Right kidney (tissue), 9 donors: ENCODE measurements around the gene GRIK5.
"Not testable (repeated sequence)": the region's sequence is repeated elsewhere in the genome, so short reads cannot be mapped to it uniquely, and the experiment has no call there.

ENCODE experiments used
- DNase-seq: peaks from one replicate; pipeline ENCODE4 v3.0.0-alpha.2; 2016
- long read RNA-seq, 8 donors: transcript quantifications; one replicate each; lab custom pipeline, GENCODE V29; 2026

GRIK5 gene, protein sequence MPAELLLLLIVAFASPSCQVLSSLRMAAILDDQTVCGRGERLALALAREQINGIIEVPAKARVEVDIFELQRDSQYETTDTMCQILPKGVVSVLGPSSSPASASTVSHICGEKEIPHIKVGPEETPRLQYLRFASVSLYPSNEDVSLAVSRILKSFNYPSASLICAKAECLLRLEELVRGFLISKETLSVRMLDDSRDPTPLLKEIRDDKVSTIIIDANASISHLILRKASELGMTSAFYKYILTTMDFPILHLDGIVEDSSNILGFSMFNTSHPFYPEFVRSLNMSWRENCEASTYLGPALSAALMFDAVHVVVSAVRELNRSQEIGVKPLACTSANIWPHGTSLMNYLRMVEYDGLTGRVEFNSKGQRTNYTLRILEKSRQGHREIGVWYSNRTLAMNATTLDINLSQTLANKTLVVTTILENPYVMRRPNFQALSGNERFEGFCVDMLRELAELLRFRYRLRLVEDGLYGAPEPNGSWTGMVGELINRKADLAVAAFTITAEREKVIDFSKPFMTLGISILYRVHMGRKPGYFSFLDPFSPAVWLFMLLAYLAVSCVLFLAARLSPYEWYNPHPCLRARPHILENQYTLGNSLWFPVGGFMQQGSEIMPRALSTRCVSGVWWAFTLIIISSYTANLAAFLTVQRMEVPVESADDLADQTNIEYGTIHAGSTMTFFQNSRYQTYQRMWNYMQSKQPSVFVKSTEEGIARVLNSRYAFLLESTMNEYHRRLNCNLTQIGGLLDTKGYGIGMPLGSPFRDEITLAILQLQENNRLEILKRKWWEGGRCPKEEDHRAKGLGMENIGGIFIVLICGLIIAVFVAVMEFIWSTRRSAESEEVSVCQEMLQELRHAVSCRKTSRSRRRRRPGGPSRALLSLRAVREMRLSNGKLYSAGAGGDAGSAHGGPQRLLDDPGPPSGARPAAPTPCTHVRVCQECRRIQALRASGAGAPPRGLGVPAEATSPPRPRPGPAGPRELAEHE
- long read RNA-seq, donor 1, partial matches to known transcripts = 0 of 2 reads
- long read RNA-seq, donor 1, other reads (novel, unspliced or antisense) = 0 of 2 reads
- long read RNA-seq, donor 2 = 0 reads
- long read RNA-seq, donor 3, partial matches to known transcripts = 0 of 2 reads
- long read RNA-seq, donor 3, other reads (novel, unspliced or antisense) = 0 of 2 reads
- long read RNA-seq, donor 4, partial matches to known transcripts = 10 of 11 reads
- long read RNA-seq, donor 4, other reads (novel, unspliced or antisense) = 0 of 11 reads
- long read RNA-seq, donor 5, transcript GRIK5-204 (20 exons, 3,308 nt) = major isoform, 5 of 6 reads
- long read RNA-seq, donor 5, partial matches to known transcripts = 0 of 6 reads
- long read RNA-seq, donor 5, other reads (novel, unspliced or antisense) = 0 of 6 reads
- long read RNA-seq, donor 6, partial matches to known transcripts = 5 of 7 reads
- long read RNA-seq, donor 6, other reads (novel, unspliced or antisense) = 0 of 7 reads
- long read RNA-seq, donor 7 = 0 reads
- long read RNA-seq, donor 8, partial matches to known transcripts = 0 of 1 reads
- long read RNA-seq, donor 8, other reads (novel, unspliced or antisense) = 0 of 1 reads

GRCh38 chr19:42069619-42070351 lies at the start of gene GRIK5:
TSS of gene GRIK5 (minus strand) at chr19:42070206. CDS start at chr19:42065770, 4,436 bp downstream.
- peak; percentile 79 for DNase-seq

DNA sequence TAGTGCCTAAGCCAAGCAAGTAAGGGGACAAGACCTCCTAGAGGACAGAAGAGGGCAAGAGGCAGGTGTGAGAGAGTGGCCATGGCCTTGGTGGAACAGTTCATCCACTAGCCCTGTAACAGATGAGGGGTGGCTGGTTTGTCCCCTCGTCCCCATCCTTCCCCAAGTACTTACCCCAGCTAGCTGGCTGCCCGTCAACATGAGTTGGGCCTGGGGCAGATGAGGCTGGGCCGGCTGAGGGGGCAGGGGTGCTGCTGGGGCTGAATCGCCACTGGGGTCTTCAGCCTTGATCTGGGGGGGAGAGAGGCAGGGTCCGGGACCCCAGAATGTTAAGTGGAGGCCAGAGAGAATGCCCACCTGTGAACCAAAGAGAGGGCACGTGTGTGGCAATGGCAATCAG lies 47.1 kb upstream of the GRIK5 start:
- no peak for DNase-seq

DNA sequence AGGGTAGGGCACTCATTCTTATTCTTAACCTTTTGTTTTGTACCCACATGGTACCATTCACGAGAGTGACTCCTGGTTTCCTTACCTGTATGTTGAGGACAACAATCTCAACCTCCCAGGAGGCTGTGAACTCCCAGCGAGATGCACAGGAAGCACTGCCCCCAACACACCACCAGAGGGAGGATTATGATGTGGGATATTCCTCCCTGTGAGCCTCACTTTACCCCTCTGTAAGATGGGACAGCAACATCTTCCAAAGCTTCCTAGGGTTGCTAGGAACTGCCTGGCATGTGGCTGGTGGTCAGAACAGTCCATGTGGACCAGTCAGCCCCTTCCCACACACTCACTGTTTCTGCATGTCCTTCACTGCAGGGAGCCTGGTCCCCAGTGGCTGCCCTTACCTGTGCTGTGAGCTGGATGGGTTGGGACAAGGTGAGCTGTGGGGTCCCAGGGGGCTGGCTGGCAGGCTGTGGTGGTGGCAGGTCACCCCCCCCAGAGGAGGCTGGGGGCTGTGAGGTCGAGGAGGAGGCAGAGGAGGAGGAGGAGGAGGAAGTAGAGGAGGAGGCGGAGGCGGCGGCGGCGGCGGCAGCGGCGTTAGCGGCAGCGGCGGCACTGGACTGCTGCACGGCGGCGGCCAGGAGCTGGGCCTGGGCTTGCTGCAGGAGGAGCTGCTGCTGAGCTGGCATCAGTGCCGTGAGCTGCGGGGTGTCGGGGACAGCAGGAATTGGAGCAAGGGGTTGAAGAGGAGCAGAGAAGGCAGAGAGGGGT lies 46.5 kb upstream of the GRIK5 start:
- DNase-seq = no peak

DNA sequence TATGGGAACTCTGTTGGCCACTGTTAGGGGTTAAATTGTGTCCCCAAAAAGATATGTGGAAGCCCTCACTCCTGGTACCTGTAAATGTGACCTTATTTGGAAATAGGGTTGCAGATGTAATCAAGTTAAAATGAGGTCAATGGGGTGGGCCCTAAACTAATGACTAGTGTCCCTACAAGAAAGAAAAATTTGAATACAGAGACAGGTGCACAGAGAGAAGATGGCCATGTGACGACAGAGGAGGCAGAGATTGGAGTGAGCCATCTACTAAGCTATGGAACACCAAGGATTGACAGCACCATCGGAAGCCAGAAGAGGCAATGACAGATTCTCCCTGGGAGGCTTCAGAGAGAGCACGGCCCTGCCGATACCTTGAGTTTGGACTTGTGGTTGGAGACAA lies 45.7 kb upstream of the GRIK5 start:
- no peak for DNase-seq

GRCh38 chr19:42115219-42115618 lies 45.2 kb upstream of the GRIK5 start:
- no peak for DNase-seq

GRCh38 chr19:42114412-42114811 lies 44.4 kb upstream of the GRIK5 start:
- no peak for DNase-seq

DNA sequence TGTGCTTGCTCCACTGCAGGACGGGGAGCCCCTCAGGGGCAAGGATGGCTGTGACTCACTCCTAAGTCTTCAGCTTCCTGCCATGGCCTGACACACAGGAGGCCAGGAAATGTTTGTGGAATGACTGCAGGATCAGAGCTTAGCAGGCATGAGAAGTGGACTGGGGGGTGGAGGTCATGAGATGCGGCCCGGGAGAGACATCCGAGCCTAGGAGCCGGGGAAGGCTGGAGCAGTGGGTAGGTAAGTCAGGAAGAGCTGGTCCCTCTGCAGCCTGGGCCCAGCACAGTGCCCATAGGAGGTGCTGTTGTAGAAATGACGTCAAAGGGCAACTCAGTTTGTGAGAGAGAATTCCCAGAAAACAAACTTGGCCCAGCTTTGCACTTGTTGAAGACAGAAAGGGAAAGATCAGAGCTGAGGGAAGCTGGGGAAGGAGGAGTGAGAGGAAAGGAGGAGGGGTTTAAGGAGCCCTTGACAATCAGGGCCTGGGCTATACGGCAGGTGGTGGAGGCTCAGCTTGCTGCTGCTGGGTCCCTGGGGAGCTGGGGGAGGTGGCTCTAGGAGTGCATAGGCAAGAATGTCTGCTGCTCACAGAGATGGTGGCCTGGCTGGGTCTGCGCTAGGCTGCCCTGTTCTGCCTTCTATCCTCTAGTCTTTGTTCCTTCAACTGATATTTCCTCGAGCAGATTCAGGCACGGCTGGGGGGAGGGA lies 43.8 kb upstream of the GRIK5 start:
- no peak for DNase-seq

GRCh38 chr19:42111811-42112210 lies 41.8 kb upstream of the GRIK5 start:
- no peak for DNase-seq

- no peak for DNase-seq
Measured at GRCh38 chr19:42111384-42111783, 41.4 kb upstream of the GRIK5 start.

DNA sequence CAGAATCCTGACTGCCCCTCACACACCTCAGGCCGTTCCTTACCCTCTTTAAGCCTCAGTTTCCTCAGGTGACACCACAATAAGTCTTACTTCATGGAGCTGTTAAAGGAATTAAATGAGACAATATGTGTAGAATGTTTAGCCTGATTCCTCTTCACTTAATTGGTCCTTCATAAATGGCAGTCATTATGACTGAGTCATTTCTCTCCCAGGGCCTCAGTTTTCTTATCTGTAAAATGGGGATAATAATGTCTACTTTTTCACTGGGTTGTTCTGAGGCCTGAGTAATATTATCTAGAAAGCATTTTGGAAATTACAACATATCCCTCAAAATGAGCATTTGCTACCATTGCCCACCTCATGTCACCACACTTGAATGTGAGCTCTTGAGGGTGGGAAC lies 40.7 kb upstream of the GRIK5 start:
- DNase-seq = no peak

- DNase-seq = no peak
Measured at GRCh38 chr19:42109896-42110295, 39.9 kb upstream of the GRIK5 start.

- DNase-seq = peak; percentile 30
Measured at GRCh38 chr19:42108527-42109389, 38.8 kb upstream of the GRIK5 start.

GRCh38 chr19:42105368-42105767 lies 35.4 kb upstream of the GRIK5 start:
- DNase-seq = no peak

DNA sequence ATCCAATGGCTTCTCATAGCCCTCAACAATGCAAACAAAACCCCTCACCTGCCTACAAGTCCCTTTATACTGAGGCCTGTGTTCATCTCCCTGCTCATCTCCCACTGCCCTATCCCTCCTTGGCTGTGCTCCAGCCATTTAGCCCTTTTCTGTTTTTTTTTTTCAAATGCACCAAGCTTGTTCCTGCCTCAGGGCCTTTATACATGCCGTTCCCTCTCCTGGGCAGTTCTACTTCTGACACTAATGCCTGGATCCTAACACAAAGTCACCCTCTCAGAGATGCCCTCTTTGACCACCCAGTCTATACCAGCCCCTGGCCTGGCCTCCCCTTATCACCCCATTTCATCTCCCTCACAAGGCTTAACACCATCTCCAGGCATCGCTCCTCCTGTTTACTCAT lies 32.9 kb upstream of the GRIK5 start:
- DNase-seq = no peak

DNA sequence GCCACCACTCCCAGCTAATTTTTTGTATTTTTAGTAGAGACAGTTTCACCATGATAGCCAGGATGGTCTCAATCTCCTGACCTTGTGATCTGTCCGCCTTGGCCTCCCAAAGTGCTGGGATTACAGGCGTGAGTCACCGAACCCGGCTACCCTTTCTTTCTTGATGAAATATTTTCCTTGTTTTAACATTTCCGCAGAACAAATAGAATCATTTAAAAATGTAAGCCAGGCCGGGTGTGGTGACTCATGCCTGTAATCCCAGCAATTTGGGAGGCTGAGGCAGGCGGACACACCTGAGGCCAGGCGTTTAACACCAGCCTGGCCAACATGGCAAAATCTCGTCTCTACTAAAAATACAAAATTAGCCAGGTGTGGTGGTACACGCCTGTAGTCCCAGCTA lies 30.2 kb upstream of the GRIK5 start:
- not testable (repeated sequence) for DNase-seq

DNA sequence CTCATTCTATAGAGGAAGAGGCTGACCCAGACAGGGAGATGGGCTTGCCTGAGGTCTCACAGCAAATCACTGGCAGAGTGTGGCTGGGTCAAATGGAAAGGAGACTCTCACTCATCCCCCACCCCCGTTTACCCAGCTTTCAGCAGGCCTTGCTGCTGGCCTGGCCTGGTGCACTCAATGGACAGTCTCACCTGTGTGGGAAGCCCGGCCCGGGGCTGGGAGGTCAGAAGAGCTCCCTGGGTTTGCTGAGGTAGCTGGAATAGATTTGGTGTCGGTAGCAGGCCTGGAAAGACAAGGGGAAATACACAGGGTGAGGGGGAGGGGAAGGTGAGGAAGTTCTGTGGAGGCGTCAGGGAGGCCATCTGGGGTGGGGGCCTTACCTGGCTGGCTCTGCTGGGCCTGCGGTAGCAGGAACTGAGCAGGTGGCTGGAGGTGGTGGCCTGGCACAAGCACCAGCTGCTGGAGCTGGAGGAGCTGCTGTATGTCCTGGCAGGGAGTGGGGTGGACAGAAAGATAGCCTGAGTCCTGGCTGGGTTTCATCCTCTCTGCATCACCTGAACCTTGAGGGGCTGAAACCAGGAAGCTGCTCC lies 29.4 kb upstream of the GRIK5 start:
- no peak for DNase-seq

- DNase-seq = no peak
Measured at GRCh38 chr19:42098781-42099180, 28.8 kb upstream of the GRIK5 start.

DNA sequence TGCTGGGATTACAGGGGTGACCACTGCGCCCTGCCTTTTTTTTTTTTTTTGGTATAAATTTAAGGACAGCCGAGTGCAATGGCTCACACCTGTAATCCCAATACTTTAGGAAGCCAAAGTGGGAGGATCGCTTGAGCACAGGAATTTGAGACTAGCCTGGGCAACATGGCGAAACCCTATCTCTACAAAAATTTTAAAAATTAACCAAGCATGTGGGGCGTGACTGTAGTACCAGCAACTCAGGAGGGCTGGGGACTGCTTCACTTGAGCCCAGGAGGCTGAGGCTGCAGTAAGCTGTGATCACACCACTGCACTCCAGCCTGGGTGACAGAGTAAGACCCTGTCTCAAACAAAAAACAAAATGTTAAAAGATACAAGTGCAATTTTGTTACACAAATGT lies 27.5 kb upstream of the GRIK5 start:
- no peak for DNase-seq
